IMR-90 (cell line): ENCODE data around the gene PNMA8B. TPM values are rescaled to one million over a fixed set of nuclear protein-coding genes. Genes with fewer than 3 reads are reported as not detected.

ENCODE experiments used
- ATAC-seq: fragments of 200-7000 bp; cut with Tn5 transposase; 2 replicates; pipeline ENCODE4 v1.9.1; 2020; ENCODE audit warnings: low read depth, mild to moderate bottlenecking, moderate library complexity
- BruUV-seq: library from RNA; stranded (reverse); fragments of 400-500 nt; replicated peaks from 2 replicates; lab custom pipeline; 2021; lab: Mats Ljungman, UMichigan
- CTCF ChIA-PET: fragments of 300-600 bp; formaldehyde crosslinking; extraction: SDS; loops from one replicate; lab custom pipeline; 2021; ENCODE audit warnings: antibody characterized with exemption; lab: Yijun Ruan, JAX
- POLR2A ChIA-PET: fragments of 300-600 bp; sonication (Branson Sonifier 250); formaldehyde crosslinking; loops from one replicate; lab custom pipeline; 2022; ENCODE audit warnings: antibody characterized with exemption; ENCODE audit not compliant: unreplicated experiment; lab: Charles Lee
- DNase-seq: peaks from one replicate; pipeline ENCODE4 v3.0.0; 2013
- H2AFZ ChIP-seq: replicated peaks from 2 replicates; pipeline ENCODE3; 2013; ENCODE audit warnings: low read length, mild to moderate bottlenecking; ENCODE audit not compliant: poor library complexity
- H2AK5ac ChIP-seq: 2 replicates; pipeline ENCODE4 v1.6.1; 2013; ENCODE audit warnings: low read depth, low read length, inconsistent platforms
- H2AK9ac ChIP-seq: replicated peaks from 2 replicates; pipeline ENCODE3; 2013; ENCODE audit warnings: mild to moderate bottlenecking, low read depth, low read length, moderate library complexity; ENCODE audit not compliant: poor library complexity
- H2BK120ac ChIP-seq: 2 replicates; pipeline ENCODE4 v1.6.1; 2013; ENCODE audit warnings: low read depth, low read length, inconsistent platforms
- H2BK15ac ChIP-seq: 3 replicates; pipeline ENCODE4 v1.6.1; 2013; ENCODE audit warnings: low read depth, low read length, inconsistent platforms
- H2BK20ac ChIP-seq: 2 replicates; pipeline ENCODE4 v1.6.1; 2013; ENCODE audit warnings: low read depth, mild to moderate bottlenecking, inconsistent platforms, low read length, moderate library complexity
- H2BK5ac ChIP-seq: 2 replicates; pipeline ENCODE4 v1.6.1; 2013; ENCODE audit warnings: mild to moderate bottlenecking, low read depth, low read length, inconsistent platforms; ENCODE audit not compliant: poor library complexity, severe bottlenecking
- H3K14ac ChIP-seq: replicated peaks from 2 replicates; pipeline ENCODE4 v1.6.1; 2013; ENCODE audit warnings: low read depth, low read length, inconsistent platforms
- H3K18ac ChIP-seq: 2 replicates; pipeline ENCODE4 v1.6.1; 2013; ENCODE audit warnings: low read depth, low read length, control low read depth
- H3K23ac ChIP-seq: 2 replicates; pipeline ENCODE4 v1.6.1; 2013; ENCODE audit warnings: low read depth, low read length, inconsistent platforms
- H3K27ac ChIP-seq: 2 replicates; pipeline ENCODE4 v1.5.1; 2013; ENCODE audit warnings: mild to moderate bottlenecking, control low read depth, low read length; ENCODE audit not compliant: insufficient read depth
- H3K27me3 ChIP-seq: 2 replicates; pipeline ENCODE4 v1.6.1; 2013; ENCODE audit warnings: low read length; ENCODE audit not compliant: control insufficient read depth, insufficient read depth
- H3K36me3 ChIP-seq: 2 replicates; pipeline ENCODE4 v1.6.1; 2013; ENCODE audit warnings: low read length, mixed read lengths; ENCODE audit not compliant: control insufficient read depth, insufficient read depth
- H3K4ac ChIP-seq: 2 replicates; pipeline ENCODE4 v1.6.1; 2013; ENCODE audit warnings: low read depth, low read length, inconsistent platforms
- H3K4me1 ChIP-seq: 2 replicates; pipeline ENCODE4 v1.6.1; 2013; ENCODE audit warnings: low read length, mixed read lengths; ENCODE audit not compliant: control insufficient read depth, insufficient read depth
- H3K4me2 ChIP-seq: 2 replicates; pipeline ENCODE4 v1.6.1; 2013; ENCODE audit warnings: low read depth, mild to moderate bottlenecking, control low read depth, low read length, moderate library complexity
- H3K4me3 ChIP-seq: 2 replicates; pipeline ENCODE4 v1.5.1; 2013; ENCODE audit warnings: low read depth, mild to moderate bottlenecking, control low read depth, low read length, moderate library complexity; ENCODE audit not compliant: insufficient read depth
- H3K56ac ChIP-seq: 2 replicates; pipeline ENCODE4 v1.6.1; 2013; ENCODE audit warnings: low read length, inconsistent platforms; ENCODE audit not compliant: insufficient read depth; ENCODE audit errors: extremely low read depth
- H3K79me1 ChIP-seq, 2 experiments: 2 replicates each; pipeline ENCODE4 v1.6.1; 2013; ENCODE audit warnings: low read length in 2 of 2, inconsistent platforms in 1 of 2, low read depth in 1 of 2
- H3K9ac ChIP-seq: 2 replicates; pipeline ENCODE4 v1.6.1; 2013; ENCODE audit warnings: low read depth, low read length, control low read depth
- H3K9me1 ChIP-seq: 2 replicates; pipeline ENCODE4 v1.6.1; 2013; ENCODE audit warnings: low read length, inconsistent platforms; ENCODE audit not compliant: insufficient read depth
- H3K9me3 ChIP-seq: 2 replicates; pipeline ENCODE4 v1.6.1; 2013; ENCODE audit warnings: low read length; ENCODE audit not compliant: control insufficient read depth, insufficient read depth
- H4K20me1 ChIP-seq: 2 replicates; pipeline ENCODE4 v1.6.1; 2013; ENCODE audit warnings: low read length, inconsistent platforms; ENCODE audit not compliant: insufficient read depth
- H4K5ac ChIP-seq: 2 replicates; pipeline ENCODE4 v1.6.1; 2013; ENCODE audit warnings: mild to moderate bottlenecking, low read depth, low read length, control low read depth
- H4K8ac ChIP-seq, 2 experiments: 2 replicates each; pipeline ENCODE4 v1.6.1; 2013; ENCODE audit warnings: low read depth in 2 of 2, low read length in 2 of 2, control low read depth in 1 of 2, inconsistent platforms in 1 of 2
- H4K91ac ChIP-seq: 2 replicates; pipeline ENCODE4 v1.6.1; 2013; ENCODE audit warnings: low read depth, low read length, inconsistent platforms; ENCODE audit not compliant: insufficient read depth
- BHLHE40 ChIP-seq: fragments of 150-350 bp; IDR thresholded peaks from 2 replicates; pipeline ENCODE4 v1.6.1; 2016; ENCODE audit warnings: mild to moderate bottlenecking, low read depth, low read length
- CEBPB ChIP-seq: IDR thresholded peaks from 2 replicates; pipeline ENCODE4 v1.6.1; 2012; ENCODE audit warnings: low read depth, low read length, improper control_type of control experiment
- CHD1 ChIP-seq: IDR thresholded peaks from 2 replicates; pipeline ENCODE4 v1.6.1; 2012; ENCODE audit warnings: low read depth, low read length, improper control_type of control experiment
- FOS ChIP-seq: fragments of 150-350 bp; IDR thresholded peaks from 2 replicates; pipeline ENCODE4 v1.6.1; 2016; ENCODE audit warnings: low read depth, low read length
- MAFK ChIP-seq: IDR thresholded peaks from 2 replicates; pipeline ENCODE4 v1.6.1; 2012; ENCODE audit warnings: low read depth, low read length, improper control_type of control experiment
- MXI1 ChIP-seq: IDR thresholded peaks from 2 replicates; pipeline ENCODE4 v1.6.1; 2012; ENCODE audit warnings: low read depth, mild to moderate bottlenecking, low read length, moderate library complexity, borderline replicate concordance
- NFE2L2 ChIP-seq: fragments of 150-350 bp; IDR thresholded peaks from 2 replicates; pipeline ENCODE4 v1.6.1; 2016; ENCODE audit warnings: low read depth, mild to moderate bottlenecking, low read length
- POLR2A ChIP-seq: IDR thresholded peaks from 2 replicates; pipeline ENCODE4 v1.6.1; 2012; ENCODE audit warnings: mild to moderate bottlenecking, low read depth, low read length
- RAD21 ChIP-seq: IDR thresholded peaks from 2 replicates; pipeline ENCODE4 v1.6.1; 2012; ENCODE audit warnings: low read length, improper control_type of control experiment
- RCOR1 ChIP-seq: IDR thresholded peaks from 2 replicates; pipeline ENCODE4 v1.6.1; 2012; ENCODE audit warnings: mild to moderate bottlenecking, low read length, improper control_type of control experiment; ENCODE audit not compliant: insufficient replicate concordance
- RFX5 ChIP-seq: IDR thresholded peaks from 2 replicates; pipeline ENCODE4 v1.8.0; 2012; ENCODE audit warnings: low read depth, mild to moderate bottlenecking, low read length, moderate library complexity
- SMC3 ChIP-seq: fragments of 150-350 bp; IDR thresholded peaks from 2 replicates; pipeline ENCODE4 v1.6.1; 2016; ENCODE audit warnings: low read depth, mild to moderate bottlenecking, antibody characterized with exemption, low read length, moderate library complexity
- WGBS, 2 experiments: methylation state at CpG; one replicate each; pipeline versions ENCODE4 v1.1.5 to v1.1.7; 2013; ENCODE audit warnings: missing lambda C conversion rate in 2 of 2; ENCODE audit not compliant: insufficient read length in 1 of 2; ENCODE audit errors: extremely low coverage in 2 of 2; 5-methylcytosine and 5-hydroxymethylcytosine counted together
- dilution Hi-C: fragments of 300-500 bp; cut with HindIII; formaldehyde crosslinking; loops from one replicate; pipeline ENCODE4 v1.14.3; 2018; ENCODE audit warnings: low sequenced_read_pairs; ENCODE audit not compliant: unreplicated experiment
- in situ Hi-C: fragments of 300-500 bp; cut with MboI; formaldehyde crosslinking; loops from 3 replicates; pipeline ENCODE4 v1.14.3; 2019; ENCODE audit warnings: low sequenced_read_pairs, inconsistent platforms, mixed read lengths
- intact Hi-C: fragments of 100-400 bp; cut with micrococcal nuclease; formaldehyde crosslinking; loops from 2 replicates; pipeline ENCODE4 v1.10.0; 2022
- polyA plus RNA-seq, 3 experiments: library from polyadenylated mRNA; depleted of rRNA; stranded (reverse); fragments of >200 nt; gene quantifications; 2 replicates each; pipeline ENCODE4 v1.2.3, GENCODE V29; 2012; ENCODE audit warnings: low replicate concordance in 1 of 3
- total RNA-seq: library from RNA; depleted of rRNA; stranded (reverse); fragments of >200 nt; gene quantifications from 2 replicates; pipeline ENCODE4 v1.2.3, GENCODE V29; 2012
- TF ChIP-seq, protein P1 (sequence below): conservative IDR thresholded peaks from 2 replicates; pipeline ENCODE4 v1.5.1; 2012; ENCODE audit warnings: mild to moderate bottlenecking, low read depth, low read length, improper control_type of control experiment
- TF ChIP-seq, protein P2 (sequence below): fragments of 150-350 bp; IDR thresholded peaks from 2 replicates; pipeline ENCODE4 v1.6.1; 2016; ENCODE audit warnings: low read depth, mild to moderate bottlenecking, low read length, moderate library complexity, borderline replicate concordance

The PNMA8B gene
- total and polyA plus RNA-seq, 2 of the 4 experiments (the other 2 are of a cell fraction): 0.12 to 0.18 TPM

DNA sequence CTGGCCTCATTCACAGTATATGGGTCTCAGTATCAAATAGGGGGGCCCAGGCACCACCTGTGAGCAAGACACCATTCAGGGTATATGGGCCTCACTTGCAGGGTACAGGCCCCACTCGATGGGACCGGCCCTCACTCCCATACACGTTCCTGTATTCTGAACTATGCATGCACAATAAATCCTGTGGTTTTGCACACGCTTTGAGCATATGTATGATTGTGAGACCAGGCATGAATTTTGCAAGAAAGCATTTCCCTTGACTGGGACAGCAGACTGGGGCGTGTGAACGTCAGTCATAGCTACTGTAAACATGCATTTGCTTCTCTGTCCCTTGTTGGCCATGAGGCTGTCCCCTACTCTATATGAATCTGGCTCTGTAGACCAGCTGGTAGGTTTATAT is 637 bp upstream of the PNMA8B start:
- Histone ChIP-seq H3K79me1 (no peaks in the 10 kb centered on the region), H3K4me2 (no peak overlapping the region), H3K18ac (no peak overlapping the region), H3K9me1 (no peaks in the 10 kb centered on the region), H2BK20ac (no peak overlapping the region), H4K20me1 (no peaks in the 10 kb centered on the region), H3K23ac (no peak overlapping the region), H3K27me3 (peaks cover 37% of the 10 kb centered on the region), H2BK5ac (no peak overlapping the region), H3K4me3 (no peak overlapping the region), H3K14ac (no peak overlapping the region), H2AFZ (peak overlapping the region; percentile 58), H3K9me3 (no peaks in the 10 kb centered on the region), H3K27ac (no peak overlapping the region), H2AK5ac (no peak overlapping the region), H3K56ac (no peak overlapping the region), H4K91ac (no peak overlapping the region), H4K5ac (no peak overlapping the region), H3K36me3 (no peaks in the 10 kb centered on the region), H3K4me1 (no peaks in the 10 kb centered on the region), H2AK9ac (no peak overlapping the region), H4K8ac (no peak overlapping the region), H2BK120ac (no peak overlapping the region), H3K9ac (no peak overlapping the region), H3K4ac (no peak overlapping the region), H2BK15ac (no peak overlapping the region)
- dilution Hi-C loops (no loop called here), in situ Hi-C loops (no loop called here), intact Hi-C loops (no loop called here)
- ATAC-seq (no peak), DNase-seq (no peak)
- TF ChIP-seq POLR2A (no peak), MAFK (no peak), FOS (no peak), CHD1 (no peak), RCOR1 (no peak), NFE2L2 (no peak), RFX5 (no peak), BHLHE40 (no peak), SMC3 (no peak), CEBPB (no peak), RAD21 (no peak), MXI1 (no peak)
- TF ChIP-seq, protein P1, sequence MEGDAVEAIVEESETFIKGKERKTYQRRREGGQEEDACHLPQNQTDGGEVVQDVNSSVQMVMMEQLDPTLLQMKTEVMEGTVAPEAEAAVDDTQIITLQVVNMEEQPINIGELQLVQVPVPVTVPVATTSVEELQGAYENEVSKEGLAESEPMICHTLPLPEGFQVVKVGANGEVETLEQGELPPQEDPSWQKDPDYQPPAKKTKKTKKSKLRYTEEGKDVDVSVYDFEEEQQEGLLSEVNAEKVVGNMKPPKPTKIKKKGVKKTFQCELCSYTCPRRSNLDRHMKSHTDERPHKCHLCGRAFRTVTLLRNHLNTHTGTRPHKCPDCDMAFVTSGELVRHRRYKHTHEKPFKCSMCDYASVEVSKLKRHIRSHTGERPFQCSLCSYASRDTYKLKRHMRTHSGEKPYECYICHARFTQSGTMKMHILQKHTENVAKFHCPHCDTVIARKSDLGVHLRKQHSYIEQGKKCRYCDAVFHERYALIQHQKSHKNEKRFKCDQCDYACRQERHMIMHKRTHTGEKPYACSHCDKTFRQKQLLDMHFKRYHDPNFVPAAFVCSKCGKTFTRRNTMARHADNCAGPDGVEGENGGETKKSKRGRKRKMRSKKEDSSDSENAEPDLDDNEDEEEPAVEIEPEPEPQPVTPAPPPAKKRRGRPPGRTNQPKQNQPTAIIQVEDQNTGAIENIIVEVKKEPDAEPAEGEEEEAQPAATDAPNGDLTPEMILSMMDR: no peak
- TF ChIP-seq, protein P2, sequence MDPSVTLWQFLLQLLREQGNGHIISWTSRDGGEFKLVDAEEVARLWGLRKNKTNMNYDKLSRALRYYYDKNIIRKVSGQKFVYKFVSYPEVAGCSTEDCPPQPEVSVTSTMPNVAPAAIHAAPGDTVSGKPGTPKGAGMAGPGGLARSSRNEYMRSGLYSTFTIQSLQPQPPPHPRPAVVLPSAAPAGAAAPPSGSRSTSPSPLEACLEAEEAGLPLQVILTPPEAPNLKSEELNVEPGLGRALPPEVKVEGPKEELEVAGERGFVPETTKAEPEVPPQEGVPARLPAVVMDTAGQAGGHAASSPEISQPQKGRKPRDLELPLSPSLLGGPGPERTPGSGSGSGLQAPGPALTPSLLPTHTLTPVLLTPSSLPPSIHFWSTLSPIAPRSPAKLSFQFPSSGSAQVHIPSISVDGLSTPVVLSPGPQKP: no peak
- WGBS, 2 experiments: no CpG with 5 or more reads among the region's 6 CpGs
- POLR2A ChIA-PET: no interaction called here
- BruUV-seq: no TSS peak
- CTCF ChIA-PET: interaction anchor here (1.1 kb wide), 1 partner anchor 19 kb away, joined by 4 read pairs; no protein-coding TSS in a partner anchor
